Inflammatory macrophage treated with lipopolysaccharide for 4 hours (primary cell): ENCODE data around the gene ATP8A2.

Source experiments
- DNase-seq: peaks from one replicate; pipeline ENCODE4 v3.0.0-alpha.2; 2020

Gene ATP8A2

GRCh38 chr13:25901460-25902376 is 529.9 kb downstream of the ATP8A2 start:
- DNase-seq: peak; percentile 68

- no peak for DNase-seq
Measured at GRCh38 chr13:25902455-25902854, 530.7 kb downstream of the ATP8A2 start.

GRCh38 chr13:25902891-25903341 is 531.1 kb downstream of the ATP8A2 start:
- DNase-seq: no peak

- DNase-seq: no peak
Measured at GRCh38 chr13:25904830-25905229, 533.1 kb downstream of the ATP8A2 start.

GRCh38 chr13:25905611-25906010 is 533.8 kb downstream of the ATP8A2 start:
- no peak for DNase-seq

GRCh38 chr13:25906191-25906661 is 534.5 kb downstream of the ATP8A2 start:
- peak; percentile 27 for DNase-seq

DNA sequence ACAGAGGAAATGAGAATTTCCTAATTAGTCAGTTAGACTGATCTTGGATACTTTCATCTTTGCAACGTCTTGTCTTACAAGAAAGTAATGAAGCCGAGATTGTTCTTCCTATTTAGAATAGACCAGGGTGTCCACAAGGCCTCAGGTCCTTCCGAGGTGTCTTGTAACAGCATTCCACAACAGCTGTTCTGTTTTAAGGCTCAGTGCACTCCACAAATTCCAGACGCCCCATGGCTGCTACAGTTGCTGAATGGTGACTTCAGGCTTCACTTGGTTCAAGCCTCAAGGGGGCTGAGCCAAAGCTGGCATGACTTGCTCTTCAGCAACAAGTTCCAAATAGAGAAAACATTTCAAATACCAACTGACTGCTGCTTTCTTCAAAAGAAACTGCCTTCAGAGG is 536.6 kb downstream of the ATP8A2 start:
- DNase-seq: no peak

GRCh38 chr13:25910243-25910642 is 538.5 kb downstream of the ATP8A2 start:
- DNase-seq: no peak

- DNase-seq: no peak
Measured at GRCh38 chr13:25910991-25911419, 539.2 kb downstream of the ATP8A2 start.

DNA sequence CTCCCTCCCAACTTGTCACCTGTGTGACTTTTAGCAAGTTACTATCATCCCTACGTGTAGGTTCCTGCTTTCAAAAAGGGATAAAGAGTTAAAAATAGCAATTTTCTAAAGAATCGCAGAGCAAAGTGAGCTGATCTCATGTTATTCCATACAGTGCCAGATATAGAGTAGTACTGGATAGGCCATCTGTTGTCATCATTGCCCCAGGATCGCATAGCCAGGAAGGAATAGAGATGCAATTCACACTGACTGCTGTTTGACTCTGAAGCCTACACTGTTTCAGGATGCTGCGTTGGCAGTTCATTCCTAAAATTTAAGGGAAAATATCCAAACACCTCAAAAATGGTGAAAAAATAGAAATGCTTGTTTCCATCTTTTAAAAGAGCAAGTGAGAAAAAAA is 541.2 kb downstream of the ATP8A2 start:
- DNase-seq: no peak

GRCh38 chr13:25915840-25916518 is 544.2 kb downstream of the ATP8A2 start:
- DNase-seq: no peak

- no peak for DNase-seq
Measured at GRCh38 chr13:25920277-25920676, 548.5 kb downstream of the ATP8A2 start.

GRCh38 chr13:25920931-25921330 is 549.2 kb downstream of the ATP8A2 start:
- DNase-seq: no peak

DNA sequence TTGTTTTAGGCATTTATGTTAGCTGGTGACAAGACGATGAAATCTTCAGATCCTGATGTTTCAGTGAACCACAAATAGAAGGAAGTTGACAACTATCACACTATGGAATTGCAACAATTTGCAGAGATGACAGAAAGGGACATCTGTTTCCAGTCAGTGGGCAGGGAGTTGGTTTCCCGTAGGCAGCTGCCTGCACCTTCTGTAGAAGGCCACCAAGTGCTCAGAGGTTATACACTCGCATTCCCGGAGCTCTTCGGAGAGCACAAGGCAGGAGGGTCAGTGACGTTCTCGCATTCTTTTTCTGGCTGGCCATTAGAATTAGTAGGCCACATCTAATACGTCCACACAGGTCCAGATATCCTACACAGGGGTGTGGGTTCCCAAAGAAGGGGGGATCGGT is 550.6 kb downstream of the ATP8A2 start:
- no peak for DNase-seq

- no peak for DNase-seq
Measured at GRCh38 chr13:25923217-25924085, 551.7 kb downstream of the ATP8A2 start.

GRCh38 chr13:25927363-25927762 is 555.6 kb downstream of the ATP8A2 start:
- no peak for DNase-seq

DNA sequence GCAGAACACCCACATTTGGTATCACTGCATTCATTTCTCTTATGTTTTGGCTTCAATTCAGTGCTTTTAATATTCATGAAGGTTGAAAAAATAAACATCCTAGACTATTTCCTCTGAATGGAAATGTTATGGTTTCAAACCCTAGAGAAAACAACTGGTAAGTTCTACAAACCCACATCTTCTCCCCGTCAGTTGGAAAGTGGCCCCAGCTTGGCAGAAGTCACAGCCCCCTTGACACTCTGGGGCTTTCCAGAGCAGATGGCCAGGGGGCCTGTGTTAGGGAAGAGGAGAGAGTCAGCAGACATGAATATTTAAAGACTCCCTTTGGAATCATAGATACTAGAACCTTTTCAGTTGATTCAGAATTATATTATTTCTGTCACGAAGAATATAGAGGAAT is 556.2 kb downstream of the ATP8A2 start:
- no peak for DNase-seq

GRCh38 chr13:25928941-25929505 is 557.2 kb downstream of the ATP8A2 start:
- no peak for DNase-seq

DNA sequence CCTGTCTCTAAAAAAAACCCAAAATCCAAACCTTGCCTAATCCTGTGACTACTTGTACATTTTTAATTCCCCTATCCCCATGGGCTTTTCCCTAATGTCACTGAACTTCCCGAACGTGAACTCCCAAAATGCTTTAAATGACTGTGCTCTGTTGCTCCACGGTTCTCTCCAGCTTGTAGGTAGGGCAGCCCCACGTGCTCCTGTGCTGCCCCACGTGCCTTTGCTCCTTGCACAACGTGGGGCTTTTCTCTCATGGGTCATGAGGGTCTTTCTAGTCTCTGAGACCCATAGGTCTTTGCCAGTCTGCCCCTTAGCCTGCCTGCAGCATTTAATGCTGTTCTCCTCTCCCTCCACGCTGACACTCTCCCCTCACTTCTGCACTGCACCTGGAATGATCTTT is 558.0 kb downstream of the ATP8A2 start:
- no peak for DNase-seq

- DNase-seq: no peak
Measured at GRCh38 chr13:25930653-25931052, 558.9 kb downstream of the ATP8A2 start.

DNA sequence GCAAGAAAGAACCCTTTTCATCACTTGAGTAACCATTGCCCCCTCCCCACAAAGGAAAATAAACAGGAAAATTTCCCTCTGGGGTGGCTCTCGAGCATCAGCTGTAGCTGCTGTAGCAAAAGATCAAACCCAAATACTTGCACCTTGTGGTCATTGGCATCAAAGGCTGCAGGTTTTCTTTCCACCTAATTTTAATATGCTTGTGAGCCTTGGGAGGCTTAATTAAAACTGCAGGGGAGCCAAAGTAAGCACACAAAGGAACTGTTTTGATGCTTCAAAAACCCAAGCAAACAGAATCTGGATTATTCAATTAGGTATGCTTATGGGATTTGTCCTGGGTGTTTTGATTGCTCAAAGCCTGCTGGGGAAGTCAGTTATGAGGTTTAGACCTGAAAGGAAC is 560.6 kb downstream of the ATP8A2 start:
- no peak for DNase-seq

GRCh38 chr13:25933520-25933919 is 561.7 kb downstream of the ATP8A2 start:
- DNase-seq: no peak

DNA sequence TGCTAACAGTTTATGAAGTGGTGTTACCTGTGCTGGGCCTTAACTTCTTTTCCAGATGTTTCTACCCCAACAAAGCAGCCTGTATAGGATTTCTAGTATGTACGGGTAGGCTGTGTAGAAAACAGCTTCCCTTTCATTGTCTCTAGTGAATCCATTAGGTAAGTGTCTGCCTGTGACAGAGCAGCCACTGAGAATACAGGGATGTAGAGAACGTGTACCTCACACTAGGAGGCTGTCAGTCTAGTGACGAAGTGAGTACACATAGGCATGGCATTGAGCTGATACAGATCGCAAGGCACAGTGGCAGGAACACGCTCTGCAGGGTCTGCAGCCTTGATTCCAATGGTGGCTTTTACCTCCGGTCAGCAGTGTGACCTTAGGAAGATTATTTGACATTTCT is 562.4 kb downstream of the ATP8A2 start:
- DNase-seq: no peak
